ENCODE results near the gene CRYGA. TPM values are rescaled to one million over a fixed set of nuclear protein-coding genes. Genes with fewer than 3 reads are reported as not detected.

Gene CRYGA
- total RNA-seq, 1 donor from 2014 or later: not detected

- Mint-ChIP-seq H3K4me1 (ENCODE audit: unreplicated experiment) (no peaks in the 10 kb centered on the region), H3K9me3 (ENCODE audit: unreplicated experiment) (no peaks in the 10 kb centered on the region), H3K4me3 (ENCODE audit: unreplicated experiment) (no peak overlapping the region), H3K36me3 (ENCODE audit: low read depth, unreplicated experiment) (no peaks in the 10 kb centered on the region), H3K27ac (ENCODE audit: unreplicated experiment) (no peak overlapping the region), H3K27me3 (ENCODE audit: unreplicated experiment) (peaks cover 2% of the 10 kb centered on the region)
- TF ChIP-seq, protein P1, sequence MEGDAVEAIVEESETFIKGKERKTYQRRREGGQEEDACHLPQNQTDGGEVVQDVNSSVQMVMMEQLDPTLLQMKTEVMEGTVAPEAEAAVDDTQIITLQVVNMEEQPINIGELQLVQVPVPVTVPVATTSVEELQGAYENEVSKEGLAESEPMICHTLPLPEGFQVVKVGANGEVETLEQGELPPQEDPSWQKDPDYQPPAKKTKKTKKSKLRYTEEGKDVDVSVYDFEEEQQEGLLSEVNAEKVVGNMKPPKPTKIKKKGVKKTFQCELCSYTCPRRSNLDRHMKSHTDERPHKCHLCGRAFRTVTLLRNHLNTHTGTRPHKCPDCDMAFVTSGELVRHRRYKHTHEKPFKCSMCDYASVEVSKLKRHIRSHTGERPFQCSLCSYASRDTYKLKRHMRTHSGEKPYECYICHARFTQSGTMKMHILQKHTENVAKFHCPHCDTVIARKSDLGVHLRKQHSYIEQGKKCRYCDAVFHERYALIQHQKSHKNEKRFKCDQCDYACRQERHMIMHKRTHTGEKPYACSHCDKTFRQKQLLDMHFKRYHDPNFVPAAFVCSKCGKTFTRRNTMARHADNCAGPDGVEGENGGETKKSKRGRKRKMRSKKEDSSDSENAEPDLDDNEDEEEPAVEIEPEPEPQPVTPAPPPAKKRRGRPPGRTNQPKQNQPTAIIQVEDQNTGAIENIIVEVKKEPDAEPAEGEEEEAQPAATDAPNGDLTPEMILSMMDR (IDR thresholded peaks at IDR 0.05; ENCODE audit: unreplicated experiment): no peak
- no peak for DNase-seq (ENCODE audit: low spot score)
These were observed 1.8 kb upstream of the CRYGA start for GRCh38 chr2:208164951-208165755.

DNA sequence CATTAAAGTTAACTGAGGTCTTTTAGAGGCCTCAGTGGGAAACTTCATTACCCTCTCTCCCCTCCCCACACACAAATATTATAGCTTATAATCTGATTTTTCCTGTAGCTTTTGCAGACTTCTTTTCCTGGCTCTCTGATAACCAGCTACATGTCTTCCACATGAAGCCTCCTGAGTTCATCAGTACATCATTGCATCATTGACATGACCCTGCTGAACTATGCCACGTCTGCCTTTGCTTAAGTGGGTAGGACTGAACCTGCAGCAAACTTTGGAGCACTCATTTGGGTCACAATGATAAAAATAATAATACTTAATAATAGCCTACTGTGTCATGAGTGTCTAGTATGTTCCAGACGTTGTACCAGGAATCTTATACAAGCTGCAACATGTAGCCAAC lies 7.0 kb downstream of the CRYGA start:
- H3K9me3 Mint-ChIP-seq (ENCODE audit: unreplicated experiment): no peaks in the 10 kb centered on the region
- H3K27ac Mint-ChIP-seq (ENCODE audit: unreplicated experiment): no peak overlapping the region
- no peak for DNase-seq (ENCODE audit: low spot score)
- H3K4me1 Mint-ChIP-seq (ENCODE audit: unreplicated experiment): no peaks in the 10 kb centered on the region
- no peak overlapping the region for H3K4me3 Mint-ChIP-seq (ENCODE audit: unreplicated experiment)
- H3K36me3 Mint-ChIP-seq (ENCODE audit: low read depth, unreplicated experiment): no peaks in the 10 kb centered on the region
- TF ChIP-seq, protein P1 (IDR thresholded peaks at IDR 0.05; ENCODE audit: unreplicated experiment): no peak
- H3K27me3 Mint-ChIP-seq (ENCODE audit: unreplicated experiment): peaks cover 3% of the 10 kb centered on the region

- TF ChIP-seq, protein P1 (IDR thresholded peaks at IDR 0.05; ENCODE audit: unreplicated experiment): no peak
- no peaks in the 10 kb centered on the region for H3K9me3 Mint-ChIP-seq (ENCODE audit: unreplicated experiment)
- H3K27me3 Mint-ChIP-seq (ENCODE audit: unreplicated experiment): no peaks in the 10 kb centered on the region
- H3K36me3 Mint-ChIP-seq (ENCODE audit: low read depth, unreplicated experiment): peaks cover 5% of the 10 kb centered on the region
- no peak overlapping the region for H3K4me3 Mint-ChIP-seq (ENCODE audit: unreplicated experiment)
- no peak overlapping the region for H3K27ac Mint-ChIP-seq (ENCODE audit: unreplicated experiment)
- no peak for DNase-seq (ENCODE audit: low spot score)
- H3K4me1 Mint-ChIP-seq (ENCODE audit: unreplicated experiment): peaks cover 3% of the 10 kb centered on the region
These were observed 10.2 kb downstream of the CRYGA start for GRCh38 chr2:208153156-208153555.

GRCh38 chr2:208150956-208151355 lies 12.4 kb downstream of the CRYGA start:
- no peak overlapping the region for H3K4me3 Mint-ChIP-seq (ENCODE audit: unreplicated experiment)
- H3K36me3 Mint-ChIP-seq (ENCODE audit: low read depth, unreplicated experiment): peaks cover 5% of the 10 kb centered on the region
- H3K4me1 Mint-ChIP-seq (ENCODE audit: unreplicated experiment): peaks cover 7% of the 10 kb centered on the region
- no peaks in the 10 kb centered on the region for H3K9me3 Mint-ChIP-seq (ENCODE audit: unreplicated experiment)
- no peak overlapping the region for H3K27ac Mint-ChIP-seq (ENCODE audit: unreplicated experiment)
- no peak for DNase-seq (ENCODE audit: low spot score)
- TF ChIP-seq, protein P1 (IDR thresholded peaks at IDR 0.05; ENCODE audit: unreplicated experiment): no peak
- H3K27me3 Mint-ChIP-seq (ENCODE audit: unreplicated experiment): peaks cover 5% of the 10 kb centered on the region

DNA sequence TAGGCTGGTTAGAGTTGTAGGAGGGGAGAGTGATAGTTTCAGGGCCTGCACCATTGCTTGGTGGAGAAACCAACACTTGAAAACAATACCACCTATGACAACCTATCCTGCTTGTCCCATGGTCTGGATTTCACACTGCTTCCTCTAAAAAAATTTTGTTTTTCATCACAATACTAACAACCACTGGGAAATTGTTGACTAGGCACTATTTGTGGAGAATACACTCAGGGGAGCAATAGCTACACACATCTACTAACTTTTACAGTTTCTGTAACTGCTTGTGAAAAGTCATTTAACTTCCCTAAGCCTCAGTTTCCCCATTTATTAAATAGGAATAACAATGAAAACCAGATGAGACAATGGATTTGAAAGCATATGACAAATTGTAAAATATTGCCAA lies 13.3 kb downstream of the CRYGA start:
- no peak overlapping the region for H3K4me3 Mint-ChIP-seq (ENCODE audit: unreplicated experiment)
- no peak overlapping the region for H3K27ac Mint-ChIP-seq (ENCODE audit: unreplicated experiment)
- no peak for DNase-seq (ENCODE audit: low spot score)
- no peaks in the 10 kb centered on the region for H3K9me3 Mint-ChIP-seq (ENCODE audit: unreplicated experiment)
- H3K36me3 Mint-ChIP-seq (ENCODE audit: low read depth, unreplicated experiment): peaks cover 5% of the 10 kb centered on the region
- H3K27me3 Mint-ChIP-seq (ENCODE audit: unreplicated experiment): peaks cover 5% of the 10 kb centered on the region
- TF ChIP-seq, protein P1 (IDR thresholded peaks at IDR 0.05; ENCODE audit: unreplicated experiment): no peak
- peaks cover 7% of the 10 kb centered on the region for H3K4me1 Mint-ChIP-seq (ENCODE audit: unreplicated experiment)
